Panc1 (cell line): ENCODE results near the gene LONRF2.

Experiments
- CTCF ChIP-seq: fragments of 450-650 bp; IDR thresholded peaks from 2 replicates; pipeline ENCODE4 v1.5.1; 2017; ENCODE audit warnings: mild to moderate bottlenecking
- POLR2AphosphoS5 ChIP-seq: IDR thresholded peaks from 2 replicates; pipeline ENCODE4 v1.6.1; 2012; ENCODE audit warnings: mild to moderate bottlenecking, low read depth, low read length, moderate library complexity

- no peak for TF ChIP-seq POLR2AphosphoS5
- no peak for TF ChIP-seq CTCF
Measured at GRCh38 chr2:100264651-100265050, 57.6 kb downstream of the LONRF2 start.
